ENCODE results near the gene PIP5K1C.

Gene PIP5K1C

GRCh38 chr19:3700242-3701032, at the start of gene PIP5K1C:
TSS of gene PIP5K1C (minus strand) at chr19:3700468. CDS start at chr19:3700390, 78 bp downstream.
- DNase-seq (ENCODE audit: low read depth in 2 of 2), result peak; percentile 85 to 89
- peak; percentile 70 for TF ChIP-seq CTCF (IDR thresholded peaks at IDR 0.05; ENCODE audit: low read depth, low read length)
- peak within 1 kb of the TSS; percentile 83 to 88 for H3K4me3 ChIP-seq (replicated peaks in 1 of 2; ENCODE audit: low read depth in 2 of 2, low read length in 2 of 2)

- H3K4me3 ChIP-seq (replicated peaks in 1 of 2; ENCODE audit: low read depth in 2 of 2, low read length in 2 of 2), result no peak overlapping the region
- DNase-seq (ENCODE audit: low read depth in 2 of 2), result no peak
- no peak for TF ChIP-seq CTCF (IDR thresholded peaks at IDR 0.05; ENCODE audit: low read depth, low read length)
These were observed 48.7 kb upstream of the PIP5K1C start for GRCh38 chr19:3748965-3749364.

GRCh38 chr19:3746371-3747056, 46.2 kb upstream of the PIP5K1C start:
- TF ChIP-seq CTCF (IDR thresholded peaks at IDR 0.05; ENCODE audit: low read depth, low read length), result no peak
- DNase-seq (ENCODE audit: low read depth in 2 of 2), result no peak
- no peak overlapping the region for H3K4me3 ChIP-seq (replicated peaks in 1 of 2; ENCODE audit: low read depth in 2 of 2, low read length in 2 of 2)

GRCh38 chr19:3745363-3746045, 45.2 kb upstream of the PIP5K1C start:
- TF ChIP-seq CTCF (IDR thresholded peaks at IDR 0.05; ENCODE audit: low read depth, low read length), result no peak
- no peak overlapping the region for H3K4me3 ChIP-seq (replicated peaks in 1 of 2; ENCODE audit: low read depth in 2 of 2, low read length in 2 of 2)
- DNase-seq (ENCODE audit: low read depth in 2 of 2), result no peak

GRCh38 chr19:3743486-3743885, 43.2 kb upstream of the PIP5K1C start:
- no peak overlapping the region for H3K4me3 ChIP-seq (replicated peaks in 1 of 2; ENCODE audit: low read depth in 2 of 2, low read length in 2 of 2)
- TF ChIP-seq CTCF (IDR thresholded peaks at IDR 0.05; ENCODE audit: low read depth, low read length), result no peak
- peak in 1 of 2 donors; percentile 16 for DNase-seq (ENCODE audit: low read depth in 2 of 2)

- TF ChIP-seq CTCF (IDR thresholded peaks at IDR 0.05; ENCODE audit: low read depth, low read length), result no peak
- no peak for DNase-seq (ENCODE audit: low read depth in 2 of 2)
- H3K4me3 ChIP-seq (replicated peaks in 1 of 2; ENCODE audit: low read depth in 2 of 2, low read length in 2 of 2), result no peak overlapping the region
These were observed 40.2 kb upstream of the PIP5K1C start for GRCh38 chr19:3740431-3740830.

All from cardiac fibroblast (primary cell).